Lung (tissue), 12 donors: ENCODE data around the gene SYNGR2. TPM values are rescaled to one million over a fixed set of nuclear protein-coding genes. Genes with fewer than 3 reads are reported as not detected.
A peak's percentile ranks its signal among the peaks of the same experiment; 100 is the strongest.

Experiments
- ATAC-seq: fragments of 200-7000 bp; cut with Tn5 transposase; one replicate; pipeline ENCODE4 v1.9.1; 2020; ENCODE audit warnings: moderate number of reproducible peaks; ENCODE audit not compliant: insufficient read depth, low FRiP score
- DNase-seq, 3 donors: peaks; one replicate each; pipeline ENCODE4 v3.0.0-alpha.2; 2013 to 2017
- H3K27ac ChIP-seq, 2 donors: one replicate each; pipeline ENCODE4 v1.5.1; 2013; ENCODE audit warnings: mild to moderate bottlenecking in 2 of 2, moderate library complexity in 2 of 2, control low read depth in 1 of 2, inconsistent platforms in 1 of 2, low read depth in 1 of 2, low read length in 1 of 2
- H3K27me3 ChIP-seq, 3 donors: one replicate each; pipeline ENCODE4 v1.5.1; 2013; ENCODE audit warnings: low read length in 2 of 3; ENCODE audit not compliant: control insufficient read depth in 3 of 3, insufficient read depth in 3 of 3
- H3K36me3 ChIP-seq, 4 donors: one replicate each; pipeline ENCODE4 v1.5.1; 2013; ENCODE audit warnings: low read length in 4 of 4, mild to moderate bottlenecking in 1 of 4, moderate library complexity in 1 of 4; ENCODE audit not compliant: control insufficient read depth in 4 of 4, insufficient read depth in 4 of 4
- H3K4me1 ChIP-seq, 5 donors: one replicate each; pipeline ENCODE4 v1.5.1; 2013; ENCODE audit warnings: low read length in 5 of 5, mild to moderate bottlenecking in 2 of 5, moderate library complexity in 1 of 5; ENCODE audit not compliant: control insufficient read depth in 5 of 5, insufficient read depth in 5 of 5
- H3K4me3 ChIP-seq: one replicate; pipeline ENCODE4 v1.5.1; 2013; ENCODE audit warnings: mild to moderate bottlenecking, control low read depth, moderate library complexity
- H3K9ac ChIP-seq, 2 donors: one replicate each; pipeline ENCODE4 v1.5.1; 2013; ENCODE audit warnings: low read length in 2 of 2, control low read depth in 1 of 2; ENCODE audit not compliant: insufficient read depth in 1 of 2
- H3K9me3 ChIP-seq, 4 donors: one replicate each; pipeline ENCODE4 v1.5.1; 2013; ENCODE audit warnings: low read length in 3 of 4, mild to moderate bottlenecking in 1 of 4, moderate library complexity in 1 of 4; ENCODE audit not compliant: control insufficient read depth in 4 of 4, insufficient read depth in 3 of 4
- CTCF ChIP-seq: IDR thresholded peaks from 2 replicates; pipeline ENCODE4 v1.5.1; 2012; ENCODE audit warnings: mild to moderate bottlenecking; ENCODE audit errors: control extremely low read depth, extremely low read depth
- WGBS, 2 donors: extraction: QIAGEN DNeasy Blood & Tissue Kit; methylation state at CpG; one replicate each; pipeline ENCODE4 v1.1.7; 2013; 5-methylcytosine and 5-hydroxymethylcytosine counted together
- polyA plus RNA-seq, 2 donors: library from polyadenylated mRNA; stranded (reverse); fragments of 200-250 nt; gene quantifications; one replicate each; pipeline ENCODE4 v1.2.1, GENCODE V29; 2013
- total RNA-seq, 2 donors: library from RNA; depleted of rRNA in 1 of 2; stranded (reverse); fragments of >200 nt in 1 of 2; gene quantifications; one replicate each; pipeline ENCODE4 v1.2.1, GENCODE V29; 2014 to 2021
- donor health status: control.
- donor health status: control.
- donor health status: Bipolar disorder and iron deficiency.
- donor health status: healthy.
- donor health status: DM: yes; HTN: yes; CAD: no.

The SYNGR2 gene
- total and polyA plus RNA-seq, 4 donors = 111 to 212 (median 188) TPM

- peaks cover 3 to 30% (median 15%) of the 10 kb centered on the region in 5 donors for H3K4me1 ChIP-seq
- H3K36me3 ChIP-seq = peaks cover 0 to 67% (median 1%) of the 10 kb centered on the region in 4 donors
- no peak overlapping the region for H3K9ac ChIP-seq
- no peak overlapping the region for H3K4me3 ChIP-seq
- 91 to 94% methylated on average over 4 of the region's 4 CpGs for WGBS, 2 donors
- no peak for TF ChIP-seq CTCF
- ATAC-seq (no peak), DNase-seq (no peak)
- no peaks in the 10 kb centered on the region for H3K9me3 ChIP-seq
- H3K27ac ChIP-seq = no peak overlapping the region
- no peaks in the 10 kb centered on the region for H3K27me3 ChIP-seq
Observed at GRCh38 chr17:78122931-78123249, 45.5 kb upstream of the SYNGR2 start.

GRCh38 chr17:78123258-78123929 lies 45.0 kb upstream of the SYNGR2 start:
- 97 to 99% methylated on average over 5 of the region's 5 CpGs for WGBS, 2 donors
- H3K4me1 ChIP-seq = peaks cover 3 to 30% (median 13%) of the 10 kb centered on the region in 5 donors
- no peak for ATAC-seq

GRCh38 chr17:78124081-78124835 lies 44.1 kb upstream of the SYNGR2 start:
- Histone ChIP-seq H3K4me1 (peaks cover 3 to 35% (median 17%) of the 10 kb centered on the region in 5 donors), H3K9ac (no peak overlapping the region), H3K27me3 (no peaks in the 10 kb centered on the region), H3K9me3 (no peaks in the 10 kb centered on the region), H3K4me3 (no peak overlapping the region), H3K27ac (peak overlapping the region in 1 of 2 donors; percentile 0), H3K36me3 (peaks cover 0 to 57% (median 1%) of the 10 kb centered on the region in 4 donors)
- 41 to 68% methylated on average over 28 to 30 of the region's 30 CpGs for whole genome bisulfite sequencing, 2 donors
- DNase-seq (no peak), ATAC-seq (no peak)
- TF ChIP-seq CTCF = no peak

More at GRCh38 chr17:78123258-78123929, 45.0 kb upstream of the SYNGR2 start:
- Histone ChIP-seq H3K36me3 (peaks cover 0 to 66% (median 1%) of the 10 kb centered on the region in 4 donors), H3K9me3 (no peaks in the 10 kb centered on the region), H3K4me3 (no peak overlapping the region), H3K27me3 (no peaks in the 10 kb centered on the region), H3K27ac (no peak overlapping the region), H3K9ac (no peak overlapping the region)
- no peak for DNase-seq
- TF ChIP-seq CTCF = no peak
